Measurements from ENCODE around the gene FLAD1.

Gene FLAD1

GRCh38 chr1:154992721-154993571, 9.8 kb downstream of the FLAD1 start:
- ChIA-PET POLR2A (interaction anchor here (1.0 to 3.3 kb wide), 8 partner anchors 9 to 337 kb away, joined by 3 to 28 read pairs (median 4); partner anchors contain the start of genes CKS1B, FLAD1 and PBXIP1), CTCF (interaction anchor here (0.8 to 8.9 kb wide), 10 partner anchors 9 to 67 kb away, joined by 3 to 55 read pairs (median 4); partner anchors contain the start of genes FLAD1 and PYGO2)
- H3K27ac ChIP-seq (ENCODE audit: extremely low read depth, low read depth, low read length), result no peak overlapping the region
- no peaks in the 10 kb centered on the region for H3K4me1 ChIP-seq (ENCODE audit: control insufficient read depth, insufficient read depth, low read length)
- peaks cover 0 to 36% of the 10 kb centered on the region in 2 experiments; a peak in 2 of 3 replicates for H3K36me3 ChIP-seq (ENCODE audit: control insufficient read depth in 2 of 2, insufficient read depth in 1 of 2, low read length in 2 of 2)
- no peak for TF ChIP-seq ZNF510 (tag by site-specific recombination; IDR thresholded peaks at IDR 0.05; ENCODE audit: insufficient replicate concordance)
- peak; percentile 46; the same call in 1 of the 2 replicates for TF ChIP-seq KLF1 (tag by site-specific recombination; IDR thresholded peaks at IDR 0.05)
- TF ChIP-seq ZNF692 (tag by site-specific recombination; IDR thresholded peaks at IDR 0.05), result no peak
- TF ChIP-seq CTCF (tag by site-specific recombination; IDR thresholded peaks at IDR 0.05), result peak; percentile 71
- peak; percentile 76 for TF ChIP-seq SCRT2 (tag by site-specific recombination; IDR thresholded peaks at IDR 0.05)
- no peak for TF ChIP-seq GLI2 (tag by site-specific recombination; IDR thresholded peaks at IDR 0.05; ENCODE audit: borderline replicate concordance, low read depth)
- TF ChIP-seq ZNF600 (tag by site-specific recombination; IDR thresholded peaks at IDR 0.05), result peak; percentile 81
- TF ChIP-seq ZNF449 (tag by site-specific recombination; IDR thresholded peaks at IDR 0.05), result no peak
- no peak for TF ChIP-seq ZNF398 (tag by site-specific recombination; IDR thresholded peaks at IDR 0.05)
- no peak for TF ChIP-seq ZBTB21 (tag by site-specific recombination; IDR thresholded peaks at IDR 0.05)
- TF ChIP-seq FEZF1 (tag by site-specific recombination; IDR thresholded peaks at IDR 0.05), result 0 out of 2 replicates have a peak, but pooled peaks have one; percentile 32
- TF ChIP-seq ZBTB8A (tag by site-specific recombination; IDR thresholded peaks at IDR 0.05), result peak; percentile 50
- TF ChIP-seq ZBTB6 (tag by site-specific recombination; IDR thresholded peaks at IDR 0.05), result no peak
- no peak for TF ChIP-seq HOXA7 (CRISPR knock-in tag; IDR thresholded peaks at IDR 0.05; ENCODE audit: borderline replicate concordance)
- peak; percentile 94 for TF ChIP-seq ZIC2 (tag by site-specific recombination; IDR thresholded peaks at IDR 0.05)
- TF ChIP-seq SP7 (tag by site-specific recombination; IDR thresholded peaks at IDR 0.05), result peak; percentile 57
- TF ChIP-seq KLF17 (tag by site-specific recombination; IDR thresholded peaks at IDR 0.05), result no peak
- no peak for TF ChIP-seq ZNF416 (tag by site-specific recombination; IDR thresholded peaks at IDR 0.05)
- TF ChIP-seq ZNF274 (IDR thresholded peaks at IDR 0.05; ENCODE audit: low read length), result no peak
- TF ChIP-seq ZNF274 (tag by site-specific recombination; IDR thresholded peaks at IDR 0.05; ENCODE audit: borderline replicate concordance), result no peak
- TF ChIP-seq ZNF350 (tag by site-specific recombination; IDR thresholded peaks at IDR 0.05), result no peak
- no peak overlapping the region for H3K4me3 ChIP-seq (ENCODE audit: low read depth, low read length)
- no peaks in the 10 kb centered on the region for H3K9me3 ChIP-seq (ENCODE audit: control insufficient read depth, insufficient read depth, low read depth, low read length)

Measured in HEK293 (cell line).